Measurements from ENCODE around the gene ANKMY1. TPM values are rescaled to one million over a fixed set of nuclear protein-coding genes. Genes with fewer than 3 reads are reported as not detected.

ANKMY1 gene
- total and polyA plus RNA-seq, 10 donors = 7.6 to 45.5 (median 29.4) TPM

DNA sequence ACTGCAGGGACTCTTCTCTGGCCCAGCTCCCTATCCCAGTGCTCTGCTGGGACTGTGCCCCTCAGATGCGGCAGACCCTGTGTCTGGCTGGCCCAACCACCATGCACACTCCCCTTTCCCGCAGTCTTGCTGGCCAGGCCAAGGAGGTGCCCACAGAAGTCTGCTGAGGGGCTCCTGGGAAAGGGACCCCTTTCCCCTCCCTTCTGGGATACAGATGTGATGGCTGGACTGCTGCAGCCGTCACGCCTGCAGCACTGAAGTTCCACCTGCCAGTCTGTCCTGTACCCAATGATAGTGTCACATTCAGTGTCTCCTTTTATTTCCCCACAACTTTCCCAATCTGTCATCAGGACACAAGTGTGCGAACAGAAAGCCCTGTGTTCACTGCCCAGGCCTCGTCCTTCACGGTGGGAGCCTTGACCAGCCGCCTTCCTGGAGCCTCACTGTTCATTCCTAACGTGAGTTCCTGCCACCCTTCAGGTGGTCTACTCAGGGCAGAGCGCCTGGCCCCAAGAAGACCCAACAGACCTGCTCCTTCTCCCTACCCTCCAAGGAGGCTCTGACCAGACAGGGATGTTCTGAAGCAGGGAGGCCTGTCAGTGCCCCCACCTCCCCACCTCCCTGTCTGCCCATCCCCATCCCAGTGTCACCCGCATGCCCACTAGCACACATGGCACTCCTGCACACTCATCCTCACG is 47.1 kb downstream of the ANKMY1 start:
- TF ChIP-seq POLR2A (IDR thresholded peaks at IDR 0.05) (no peak), POLR2AphosphoS5 (IDR thresholded peaks at IDR 0.05) (no peak)
- TF ChIP-seq, protein P1, sequence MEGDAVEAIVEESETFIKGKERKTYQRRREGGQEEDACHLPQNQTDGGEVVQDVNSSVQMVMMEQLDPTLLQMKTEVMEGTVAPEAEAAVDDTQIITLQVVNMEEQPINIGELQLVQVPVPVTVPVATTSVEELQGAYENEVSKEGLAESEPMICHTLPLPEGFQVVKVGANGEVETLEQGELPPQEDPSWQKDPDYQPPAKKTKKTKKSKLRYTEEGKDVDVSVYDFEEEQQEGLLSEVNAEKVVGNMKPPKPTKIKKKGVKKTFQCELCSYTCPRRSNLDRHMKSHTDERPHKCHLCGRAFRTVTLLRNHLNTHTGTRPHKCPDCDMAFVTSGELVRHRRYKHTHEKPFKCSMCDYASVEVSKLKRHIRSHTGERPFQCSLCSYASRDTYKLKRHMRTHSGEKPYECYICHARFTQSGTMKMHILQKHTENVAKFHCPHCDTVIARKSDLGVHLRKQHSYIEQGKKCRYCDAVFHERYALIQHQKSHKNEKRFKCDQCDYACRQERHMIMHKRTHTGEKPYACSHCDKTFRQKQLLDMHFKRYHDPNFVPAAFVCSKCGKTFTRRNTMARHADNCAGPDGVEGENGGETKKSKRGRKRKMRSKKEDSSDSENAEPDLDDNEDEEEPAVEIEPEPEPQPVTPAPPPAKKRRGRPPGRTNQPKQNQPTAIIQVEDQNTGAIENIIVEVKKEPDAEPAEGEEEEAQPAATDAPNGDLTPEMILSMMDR (IDR thresholded peaks at IDR 0.05 in 8 of 11, conservative IDR thresholded peaks at IDR 0.05 in 3 of 11) = no peak
- H3K4me3 ChIP-seq = no peak overlapping the region
- intact Hi-C loops (cut with DNase I; ENCODE audit: low total_unique reads) = loop anchor here (10.0 kb wide), 1 partner anchor 324 kb away; no protein-coding TSS in a partner anchor
- DNase-seq = peak; percentile 54
- H3K4me1 ChIP-seq = peaks cover 9 to 16% (median 10%) of the 10 kb centered on the region in 6 donors
- H3K27ac ChIP-seq = no peak overlapping the region
- peaks cover 0 to 47% (median 13%) of the 10 kb centered on the region in 6 donors for H3K36me3 ChIP-seq
- no peaks in the 10 kb centered on the region for H3K9me3 ChIP-seq
- H3K27me3 ChIP-seq (replicated peaks in 1 of 7) = no peaks in the 10 kb centered on the region
- WGBS, 5 donors = 87 to 96% (median 92%) methylated on average over 12 of the region's 12 CpGs

DNA sequence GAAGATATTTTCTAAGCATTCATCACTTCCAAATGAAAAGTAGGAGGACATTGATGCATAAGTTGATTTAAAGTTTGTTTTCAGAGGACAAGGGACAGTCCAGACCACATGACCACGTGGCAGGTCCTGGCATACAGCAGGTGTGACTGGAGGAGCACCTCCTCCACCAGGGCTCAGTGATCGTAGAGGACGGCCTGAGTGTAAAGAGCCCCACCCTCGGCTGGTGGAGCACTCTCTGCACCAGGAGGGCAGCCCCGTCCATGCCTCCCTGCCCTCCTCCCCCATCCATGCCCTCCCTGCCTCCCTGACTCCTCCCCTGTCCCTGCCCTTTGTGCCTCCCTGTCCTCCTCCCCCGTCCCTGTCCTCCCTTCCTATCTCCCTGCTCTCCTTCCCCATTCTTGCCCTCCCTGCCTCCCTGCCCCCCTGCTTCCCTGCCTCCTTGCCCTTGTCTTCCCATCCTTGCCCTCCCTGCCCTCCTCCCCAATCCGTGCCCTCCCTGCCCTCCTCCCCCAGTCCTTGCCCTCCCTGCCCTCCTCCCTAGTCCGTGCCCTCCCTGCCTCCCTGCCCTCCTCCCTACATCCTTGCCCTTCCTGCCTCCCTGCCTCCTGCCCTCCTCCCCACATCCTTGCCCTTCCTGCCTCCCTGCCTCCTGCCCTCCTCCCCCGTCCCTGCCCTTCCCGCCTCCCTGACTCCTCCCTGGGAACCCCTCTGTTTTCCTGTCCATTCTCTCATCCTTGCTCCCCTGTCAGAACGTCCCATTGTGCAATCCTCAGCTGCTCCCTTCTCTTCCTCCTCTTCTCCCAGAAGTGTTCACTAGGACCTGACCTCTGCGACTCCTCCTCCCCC is 47.9 kb downstream of the ANKMY1 start:
- H3K27ac ChIP-seq = no peak overlapping the region
- H3K4me1 ChIP-seq = peaks cover 9 to 16% (median 10%) of the 10 kb centered on the region in 6 donors
- H3K36me3 ChIP-seq = peaks cover 0 to 55% (median 13%) of the 10 kb centered on the region in 6 donors
- H3K4me3 ChIP-seq = no peak overlapping the region
- no peaks in the 10 kb centered on the region for H3K9me3 ChIP-seq
- no peaks in the 10 kb centered on the region for H3K27me3 ChIP-seq (replicated peaks in 1 of 7)
- intact Hi-C loops (cut with DNase I; ENCODE audit: low total_unique reads) = loop anchor here (10.0 kb wide), 1 partner anchor 325 kb away; no protein-coding TSS in a partner anchor
- peak; percentile 38 for DNase-seq
- 63 to 76% (median 71%) methylated on average over 12 of the region's 12 CpGs for WGBS, 5 donors
- TF ChIP-seq POLR2A (IDR thresholded peaks at IDR 0.05) = no peak
- TF ChIP-seq, protein P1 (IDR thresholded peaks at IDR 0.05 in 8 of 11, conservative IDR thresholded peaks at IDR 0.05 in 3 of 11) = no peak
- no peak for TF ChIP-seq POLR2AphosphoS5 (IDR thresholded peaks at IDR 0.05)

DNA sequence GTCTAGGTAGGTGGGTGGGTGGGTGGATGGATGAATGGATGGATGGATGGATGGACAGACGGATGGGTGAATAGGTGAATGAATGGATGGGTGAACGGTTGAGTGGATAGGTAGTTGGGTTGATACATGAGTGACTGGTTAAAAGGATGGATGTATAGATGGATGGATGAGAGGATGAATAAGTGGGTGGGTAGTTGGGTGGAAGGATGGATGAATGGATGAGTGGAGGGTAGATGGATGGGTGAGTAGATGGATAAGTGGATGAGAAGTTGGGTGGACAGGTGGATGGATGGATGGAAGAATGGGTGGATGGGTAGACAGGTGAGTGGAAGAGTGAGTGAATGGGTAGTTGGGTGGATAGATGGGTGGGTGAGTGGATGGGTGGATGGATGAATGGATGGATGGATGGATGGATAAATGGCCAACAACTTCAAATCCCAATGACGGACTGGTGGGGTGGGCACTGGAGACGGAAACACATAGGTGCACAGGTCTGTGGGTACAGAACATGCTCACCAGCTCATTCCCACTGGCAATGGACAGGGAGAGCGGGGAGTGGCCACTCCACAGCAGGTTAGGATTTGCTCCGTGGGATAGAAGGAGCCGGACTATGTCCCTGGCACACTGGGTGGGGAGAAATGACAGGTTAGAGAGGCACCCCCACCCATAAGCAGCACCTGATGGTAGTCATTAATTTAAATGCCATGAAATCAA is 48.8 kb downstream of the ANKMY1 start:
- Histone ChIP-seq H3K36me3 (peaks cover 0 to 63% (median 15%) of the 10 kb centered on the region in 6 donors), H3K9me3 (no peaks in the 10 kb centered on the region), H3K27ac (no peak overlapping the region), H3K4me3 (no peak overlapping the region), H3K4me1 (peaks cover 5 to 8% (median 6%) of the 10 kb centered on the region in 6 donors), H3K27me3 (replicated peaks in 1 of 7) (no peaks in the 10 kb centered on the region)
- DNase-seq = no peak
- intact Hi-C loops (cut with DNase I; ENCODE audit: low total_unique reads) = no loop called here
- 95 to 97% (median 96%) methylated on average over 7 of the region's 7 CpGs for WGBS, 5 donors
- no peak for TF ChIP-seq POLR2AphosphoS5 (IDR thresholded peaks at IDR 0.05)

DNA sequence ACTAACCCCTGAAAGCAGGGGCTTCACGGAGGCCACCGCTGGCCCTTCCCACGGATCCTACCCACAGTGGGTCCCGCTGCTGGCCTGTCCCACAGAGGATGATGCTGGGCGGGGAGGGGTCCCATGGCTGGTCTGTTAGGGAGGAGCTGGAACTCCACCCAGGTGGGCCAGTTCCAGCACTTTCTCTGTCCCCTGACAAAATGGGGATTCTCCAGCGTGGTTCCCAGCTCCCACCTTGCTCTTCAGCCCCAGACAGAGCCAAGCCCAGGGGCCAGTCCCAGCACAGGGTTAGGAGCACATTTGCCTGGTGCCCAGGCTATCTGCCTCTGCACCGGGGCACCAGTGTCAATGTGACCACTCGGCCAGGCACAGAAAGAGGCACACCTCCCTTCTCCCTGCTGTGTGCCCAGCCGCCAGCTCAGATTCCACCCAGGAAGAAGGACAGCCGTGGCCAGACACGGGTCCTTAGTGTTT is 50.0 kb downstream of the ANKMY1 start:
- Histone ChIP-seq H3K36me3 (peaks cover 0 to 74% (median 17%) of the 10 kb centered on the region in 6 donors), H3K27me3 (replicated peaks in 1 of 7) (no peaks in the 10 kb centered on the region), H3K27ac (no peak overlapping the region), H3K4me3 (no peak overlapping the region), H3K4me1 (no peaks in the 10 kb centered on the region), H3K9me3 (no peaks in the 10 kb centered on the region)
- intact Hi-C loops (cut with DNase I; ENCODE audit: low total_unique reads) = no loop called here
- WGBS, 5 donors = 93 to 98% (median 94%) methylated on average over 8 to 11 of the region's 11 CpGs
- peak; percentile 66 for DNase-seq
- TF ChIP-seq, protein P1 (IDR thresholded peaks at IDR 0.05 in 8 of 11, conservative IDR thresholded peaks at IDR 0.05 in 3 of 11) = no peak

Measured in spleen (tissue), 11 donors.